A549 (cell line): ENCODE measurements around the gene DPEP2NB. TPM values are rescaled to one million over a fixed set of nuclear protein-coding genes. Genes with fewer than 3 reads are reported as not detected.

Experiments
- ATAC-seq, 2 experiments: fragments of 200-7000 bp in 1 of 2; fragments of >200 bp in 1 of 2; cut with Nextera tagmentation in 1 of 2; cut with Tn5 transposase in 1 of 2; 3 replicates each; pipeline versions ENCODE4 v1.8.0 to v1.9.1; 2018 to 2020; ENCODE audit warnings: mild to moderate bottlenecking in 1 of 2, moderate library complexity in 1 of 2
- CTCF ChIA-PET: fragments of 300-600 bp; sonication (Branson Sonifier 250); formaldehyde crosslinking; extraction: SDS; loops from one replicate; lab custom pipeline; 2021; ENCODE audit warnings: antibody characterized with exemption, inconsistent platforms; lab: Yijun Ruan, JAX
- POLR2A ChIA-PET: fragments of 350-600 bp; formaldehyde crosslinking; extraction: SDS; loops from one replicate; lab custom pipeline; 2021; ENCODE audit warnings: antibody characterized with exemption, inconsistent platforms; lab: Yijun Ruan, JAX
- DNase-seq, 2 experiments: peaks; one replicate each; pipeline versions ENCODE4 v3.0.0 to v3.0.0-alpha.2; 2011 to 2016; ENCODE audit warnings: low read depth in 1 of 2, low spot score in 1 of 2
- FAIRE-seq: peaks from 2 replicates; lab custom pipeline; 2011; peaks lifted over from hg19 to GRCh38; lab: Jason Lieb, UNC
- H3K27ac ChIP-seq, 2 experiments: fragments of >200 bp; sonication (Bioruptor Twin); formaldehyde crosslinking; 3 replicates each; pipeline ENCODE4 v1.5.1; 2016 to 2017
- H3K4me1 ChIP-seq: fragments of >200 bp; sonication (Bioruptor Twin); formaldehyde crosslinking; 3 replicates; pipeline ENCODE4 v1.6.1; 2016
- H3K4me2 ChIP-seq: fragments of >200 bp; sonication (Bioruptor Twin); formaldehyde crosslinking; 3 replicates; pipeline ENCODE4 v1.6.1; 2016
- H3K4me3 ChIP-seq: fragments of >200 bp; sonication (Bioruptor Twin); formaldehyde crosslinking; 3 replicates; pipeline ENCODE4 v1.5.1; 2016
- H3K9me3 ChIP-seq: fragments of >200 bp; sonication (Bioruptor Twin); formaldehyde crosslinking; 3 replicates; pipeline ENCODE4 v1.6.1; 2016
- CHD4 ChIP-seq: fragments of 200-600 bp; sonication (generic); IDR thresholded peaks from 2 replicates; pipeline ENCODE4 v1.6.1; 2016; ENCODE audit warnings: antibody characterized with exemption, mild to moderate bottlenecking, borderline replicate concordance
- EHMT2 ChIP-seq: fragments of 200-600 bp; sonication (generic); IDR thresholded peaks from 2 replicates; pipeline ENCODE4 v1.6.1; 2016; ENCODE audit warnings: antibody characterized with exemption, low read depth, mild to moderate bottlenecking, moderate library complexity
- EP300 ChIP-seq, 2 experiments: fragments of >200 bp; sonication (Bioruptor Twin); formaldehyde crosslinking; IDR thresholded peaks; 2 replicates in 1 of 2; 3 replicates in 1 of 2; pipeline ENCODE4 v1.6.1; 2016 to 2017
- GATA3 ChIP-seq: IDR thresholded peaks from 2 replicates; pipeline ENCODE4 v1.6.1; 2012; ENCODE audit warnings: borderline replicate concordance
- HDAC2 ChIP-seq: fragments of 200-600 bp; sonication (generic); IDR thresholded peaks from 2 replicates; pipeline ENCODE4 v1.6.1; 2016
- JUN ChIP-seq, 2 experiments: fragments of >200 bp; sonication (Bioruptor Twin); formaldehyde crosslinking; IDR thresholded peaks; 2 replicates in 1 of 2; 3 replicates in 1 of 2; pipeline ENCODE4 v1.6.1; 2016 to 2017
- MAZ ChIP-seq: fragments of 150-350 bp; IDR thresholded peaks from 2 replicates; pipeline ENCODE4 v1.6.1; 2014; ENCODE audit warnings: antibody characterized with exemption, low read depth, low read length, borderline replicate concordance
- NPAS2 ChIP-seq: fragments of 250-450 bp; sonication (Bioruptor Pico); IDR thresholded peaks from 2 replicates; pipeline ENCODE4 v1.8.0; 2022; ENCODE audit warnings: mild to moderate bottlenecking, moderate library complexity, borderline replicate concordance
- NR3C1 ChIP-seq: fragments of >200 bp; sonication (Bioruptor Twin); formaldehyde crosslinking; IDR thresholded peaks from 3 replicates; pipeline ENCODE4 v1.6.1; 2017
- RAD21 ChIP-seq, 2 experiments: fragments of >200 bp in 1 of 2; sonication (Bioruptor Twin) in 1 of 2; formaldehyde crosslinking in 1 of 2; IDR thresholded peaks in 1 of 2; conservative IDR thresholded peaks in 1 of 2; 2 replicates in 1 of 2; 3 replicates in 1 of 2; pipeline ENCODE4 v1.6.1; 2012 to 2018; ENCODE audit warnings: inconsistent platforms in 1 of 2
- RARB ChIP-seq: fragments of 250-450 bp; sonication (Bioruptor Pico); IDR thresholded peaks from 2 replicates; pipeline ENCODE4 v1.8.0; 2021; ENCODE audit warnings: mild to moderate bottlenecking, moderate library complexity
- SMC3 ChIP-seq: fragments of >200 bp; sonication (Bioruptor Twin); formaldehyde crosslinking; IDR thresholded peaks from 3 replicates; pipeline ENCODE4 v1.6.1; 2018; ENCODE audit warnings: inconsistent platforms
- TFCP2L1 ChIP-seq: fragments of 250-450 bp; sonication (Bioruptor Pico); IDR thresholded peaks from 2 replicates; pipeline ENCODE4 v1.5.0; 2021; ENCODE audit warnings: mild to moderate bottlenecking
- ZC3H11A ChIP-seq: fragments of 450-650 bp; IDR thresholded peaks from 2 replicates; pipeline ENCODE4 v1.6.1; 2014; ENCODE audit warnings: antibody characterized with exemption, mild to moderate bottlenecking
- ZFP36 ChIP-seq: fragments of 450-650 bp; IDR thresholded peaks from 2 replicates; pipeline ENCODE4 v1.6.1; 2014; ENCODE audit warnings: borderline replicate concordance; ENCODE audit not compliant: partially characterized antibody
- ZNF302 ChIP-seq: fragments of 250-450 bp; sonication (Bioruptor Pico); IDR thresholded peaks from 2 replicates; pipeline ENCODE4 v1.9.0; 2021; ENCODE audit warnings: inconsistent platforms, mild to moderate bottlenecking, moderate library complexity
- WGBS: methylation state at CpG from one replicate; pipeline ENCODE4 v1.1.6; 2017; ENCODE audit errors: missing lambda C conversion rate; 5-methylcytosine and 5-hydroxymethylcytosine counted together
- polyA plus RNA-seq, 4 experiments: library from polyadenylated mRNA; depleted of rRNA in 3 of 4; stranded (reverse); fragments of >200 nt; fragmentation: RNase III in 1 of 4; extraction: RNeasy Plus Mini Kit Qiagen cat#74134 plus additional on column Dnase treatment in 1 of 4; gene quantifications; 2 replicates in 3 of 4; 3 replicates in 1 of 4; pipeline ENCODE4 v1.2.3, GENCODE V29; 2011 to 2017
- TF ChIP-seq, protein P1 (sequence below): fragments of >200 bp; sonication (Bioruptor Twin); formaldehyde crosslinking; IDR thresholded peaks from 3 replicates; pipeline ENCODE4 v1.6.1; 2016
- TF ChIP-seq, protein P2 (sequence below): fragments of 450-650 bp; IDR thresholded peaks from 2 replicates; pipeline ENCODE4 v1.6.1; 2014; ENCODE audit warnings: antibody characterized with exemption
- TF ChIP-seq, protein P3 (sequence below): fragments of 200-600 bp; sonication (generic); IDR thresholded peaks from 2 replicates; pipeline ENCODE4 v1.6.1; 2016; ENCODE audit warnings: antibody characterized with exemption, mild to moderate bottlenecking, moderate library complexity

Gene DPEP2NB
- polyA plus RNA-seq, 2 of the 4 experiments (the other 2 are of a cell fraction), result not detected

DNA sequence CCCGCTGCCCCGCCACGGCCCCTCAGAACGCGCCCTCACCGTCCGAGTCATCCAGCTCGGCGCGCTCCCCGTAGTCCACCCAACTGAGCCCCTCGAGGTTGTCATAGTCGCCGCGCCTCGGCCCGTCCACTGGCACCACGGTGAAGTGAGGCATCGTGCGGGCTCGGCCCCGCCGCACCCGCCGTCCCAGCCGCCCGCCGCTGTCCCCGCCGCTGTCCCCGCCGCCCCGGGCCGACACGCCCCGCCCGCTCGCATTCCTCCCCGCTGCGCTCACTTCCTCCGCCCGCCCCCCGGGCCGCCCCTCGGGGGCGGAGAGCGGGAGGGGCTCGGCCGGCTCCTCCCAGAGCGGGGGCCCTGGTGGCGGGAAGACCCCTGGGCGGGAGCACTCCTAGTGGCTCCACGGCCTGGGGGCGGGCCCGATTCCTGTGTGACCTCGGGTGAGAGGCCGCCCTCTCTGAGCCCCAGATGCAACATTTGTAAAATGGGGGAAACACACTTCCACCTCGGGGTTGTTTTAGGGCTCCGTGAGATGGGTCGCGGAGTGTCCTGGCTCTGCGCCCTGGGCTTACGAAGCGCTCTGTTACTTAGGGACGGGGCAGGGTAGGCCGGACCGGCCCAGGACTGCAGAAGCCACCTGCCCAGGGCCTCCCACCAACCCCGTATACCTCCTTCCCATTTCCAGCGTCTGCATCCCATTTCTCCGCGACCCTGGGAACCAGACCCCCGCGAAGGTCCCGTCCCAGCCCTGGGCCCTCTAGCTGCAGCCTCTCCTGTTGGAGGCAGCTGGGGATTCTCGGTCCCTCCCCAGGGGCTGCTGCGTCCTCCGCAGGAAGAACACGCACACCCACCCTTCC is 47.1 kb downstream of the DPEP2NB start, which contains the start of gene SLC12A4 (continued):
- no peak for TF ChIP-seq RAD21 (conservative IDR thresholded peaks at IDR 0.05 in 1 of 2, IDR thresholded peaks at IDR 0.05 in 1 of 2)
- TF ChIP-seq, protein P1, sequence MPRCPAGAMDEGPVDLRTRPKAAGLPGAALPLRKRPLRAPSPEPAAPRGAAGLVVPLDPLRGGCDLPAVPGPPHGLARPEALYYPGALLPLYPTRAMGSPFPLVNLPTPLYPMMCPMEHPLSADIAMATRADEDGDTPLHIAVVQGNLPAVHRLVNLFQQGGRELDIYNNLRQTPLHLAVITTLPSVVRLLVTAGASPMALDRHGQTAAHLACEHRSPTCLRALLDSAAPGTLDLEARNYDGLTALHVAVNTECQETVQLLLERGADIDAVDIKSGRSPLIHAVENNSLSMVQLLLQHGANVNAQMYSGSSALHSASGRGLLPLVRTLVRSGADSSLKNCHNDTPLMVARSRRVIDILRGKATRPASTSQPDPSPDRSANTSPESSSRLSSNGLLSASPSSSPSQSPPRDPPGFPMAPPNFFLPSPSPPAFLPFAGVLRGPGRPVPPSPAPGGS, result peak; percentile 31; the same call in 1 of the 3 replicates
- TF ChIP-seq, protein P2, sequence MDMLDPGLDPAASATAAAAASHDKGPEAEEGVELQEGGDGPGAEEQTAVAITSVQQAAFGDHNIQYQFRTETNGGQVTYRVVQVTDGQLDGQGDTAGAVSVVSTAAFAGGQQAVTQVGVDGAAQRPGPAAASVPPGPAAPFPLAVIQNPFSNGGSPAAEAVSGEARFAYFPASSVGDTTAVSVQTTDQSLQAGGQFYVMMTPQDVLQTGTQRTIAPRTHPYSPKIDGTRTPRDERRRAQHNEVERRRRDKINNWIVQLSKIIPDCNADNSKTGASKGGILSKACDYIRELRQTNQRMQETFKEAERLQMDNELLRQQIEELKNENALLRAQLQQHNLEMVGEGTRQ, result no peak
- peak; percentile 99 for TF ChIP-seq ZFP36
- peak; percentile 62; the same call in 1 of the 2 replicates for TF ChIP-seq MAZ
- no peak for TF ChIP-seq SMC3
- TF ChIP-seq RARB (CRISPR knock-in tag), result no peak
- no peak for TF ChIP-seq EHMT2
- peak; percentile 40 to 88; a peak in 3 of 5 replicates for TF ChIP-seq JUN (IDR thresholded peaks at IDR 0.05)

DNA sequence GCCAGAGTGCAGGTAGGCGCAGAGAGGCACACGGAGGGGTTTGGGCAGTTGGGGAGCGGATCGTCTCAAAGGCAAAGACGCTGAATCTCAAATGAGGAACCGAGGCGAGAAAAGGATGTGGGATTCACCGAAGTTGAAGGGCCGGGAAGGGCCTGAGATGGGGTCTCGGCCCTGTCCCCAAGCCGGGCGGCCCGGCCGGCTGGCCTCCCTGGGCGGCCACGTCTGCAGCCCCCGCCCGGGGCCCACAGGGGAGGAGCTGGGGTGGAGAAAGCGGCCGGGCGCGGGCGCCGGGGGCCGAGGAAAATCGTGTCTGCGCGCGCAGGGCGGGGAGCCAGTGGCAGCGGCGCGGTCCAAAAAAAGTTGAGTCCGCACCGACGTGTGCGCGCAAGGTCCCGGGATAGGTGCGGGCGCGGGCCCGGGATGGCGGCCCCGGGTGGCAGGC is 47.7 kb downstream of the DPEP2NB start:
- no peaks in the 10 kb centered on the region for H3K9me3 ChIP-seq
- ChIA-PET CTCF (no interaction called here), POLR2A (no interaction called here)
- ATAC-seq (peak; percentile 21 to 48; a peak in 5 of 6 replicates), DNase-seq (peak in 1 of 2 experiments; percentile 36), FAIRE-seq (no peak)
- WGBS, result 0% methylated on average over 14 of the region's 45 CpGs
- H3K4me2 ChIP-seq, result peak overlapping the region; percentile 89
- no peak for TF ChIP-seq NR3C1
- TF ChIP-seq EHMT2, result no peak
- peak; percentile 54; the same call in 1 of the 2 replicates for TF ChIP-seq TFCP2L1 (CRISPR knock-in tag)
- H3K4me1 ChIP-seq, result peaks cover 25% of the 10 kb centered on the region
- H3K4me3 ChIP-seq, result peak overlapping the region; percentile 95
- H3K27ac ChIP-seq, result peak overlapping the region; percentile 94 to 95

DNA sequence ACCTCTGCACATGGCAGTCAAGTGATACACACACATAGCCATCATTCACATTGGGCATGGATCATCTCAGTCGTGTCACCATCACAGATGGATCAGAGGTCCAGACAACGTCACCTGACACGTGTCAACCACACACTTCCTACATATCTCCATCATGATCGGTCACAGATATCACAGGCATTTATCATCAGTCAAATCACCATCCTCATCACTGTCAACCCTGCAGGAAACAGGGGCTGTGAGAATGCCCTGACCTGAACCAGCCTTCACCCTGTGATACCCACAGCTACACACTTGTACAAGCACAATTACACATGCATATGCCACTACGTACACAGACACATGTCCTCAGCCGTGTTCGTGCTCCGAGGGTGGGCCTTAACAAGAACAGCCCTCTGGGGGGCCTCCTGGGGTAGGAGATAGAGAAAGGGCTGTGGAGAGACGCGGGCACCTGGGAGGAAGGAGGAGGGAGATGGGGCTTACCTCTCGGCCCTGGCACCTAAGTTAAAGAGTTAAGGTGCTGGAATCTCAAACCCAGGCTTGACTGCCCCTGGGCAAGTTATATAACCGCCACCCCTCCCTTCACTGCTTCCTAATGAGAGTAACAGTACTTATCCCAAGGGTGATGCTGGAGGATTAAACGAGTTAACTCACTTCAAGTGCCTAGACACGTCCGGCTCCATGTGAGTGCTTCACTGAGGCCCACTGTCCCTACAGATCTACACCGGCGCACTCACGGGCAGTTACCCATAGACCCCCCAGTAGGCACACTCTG is 48.3 kb downstream of the DPEP2NB start:
- POLR2A ChIA-PET, result no interaction called here
- peak in 1 of 2 experiments; percentile 4; a peak in 2 of 6 replicates for ATAC-seq
- WGBS, result 47% methylated on average over 16 of the region's 18 CpGs
- CTCF ChIA-PET, result interaction anchor here (0.7 to 1.6 kb wide), 4 partner anchors 19 to 73 kb away, joined by 3 to 4 read pairs (median 4); partner anchors contain the start of genes CTRL and PSMB10
- no peak for DNase-seq
- H3K27ac ChIP-seq, result peak overlapping the region; percentile 94 to 95
- H3K4me1 ChIP-seq, result peaks cover 25% of the 10 kb centered on the region
- peak overlapping the region; percentile 89 for H3K4me2 ChIP-seq
- TF ChIP-seq CHD4, result no peak
- TF ChIP-seq HDAC2, result no peak
- no peak for TF ChIP-seq EP300 (IDR thresholded peaks at IDR 0.05)
- TF ChIP-seq, protein P3, sequence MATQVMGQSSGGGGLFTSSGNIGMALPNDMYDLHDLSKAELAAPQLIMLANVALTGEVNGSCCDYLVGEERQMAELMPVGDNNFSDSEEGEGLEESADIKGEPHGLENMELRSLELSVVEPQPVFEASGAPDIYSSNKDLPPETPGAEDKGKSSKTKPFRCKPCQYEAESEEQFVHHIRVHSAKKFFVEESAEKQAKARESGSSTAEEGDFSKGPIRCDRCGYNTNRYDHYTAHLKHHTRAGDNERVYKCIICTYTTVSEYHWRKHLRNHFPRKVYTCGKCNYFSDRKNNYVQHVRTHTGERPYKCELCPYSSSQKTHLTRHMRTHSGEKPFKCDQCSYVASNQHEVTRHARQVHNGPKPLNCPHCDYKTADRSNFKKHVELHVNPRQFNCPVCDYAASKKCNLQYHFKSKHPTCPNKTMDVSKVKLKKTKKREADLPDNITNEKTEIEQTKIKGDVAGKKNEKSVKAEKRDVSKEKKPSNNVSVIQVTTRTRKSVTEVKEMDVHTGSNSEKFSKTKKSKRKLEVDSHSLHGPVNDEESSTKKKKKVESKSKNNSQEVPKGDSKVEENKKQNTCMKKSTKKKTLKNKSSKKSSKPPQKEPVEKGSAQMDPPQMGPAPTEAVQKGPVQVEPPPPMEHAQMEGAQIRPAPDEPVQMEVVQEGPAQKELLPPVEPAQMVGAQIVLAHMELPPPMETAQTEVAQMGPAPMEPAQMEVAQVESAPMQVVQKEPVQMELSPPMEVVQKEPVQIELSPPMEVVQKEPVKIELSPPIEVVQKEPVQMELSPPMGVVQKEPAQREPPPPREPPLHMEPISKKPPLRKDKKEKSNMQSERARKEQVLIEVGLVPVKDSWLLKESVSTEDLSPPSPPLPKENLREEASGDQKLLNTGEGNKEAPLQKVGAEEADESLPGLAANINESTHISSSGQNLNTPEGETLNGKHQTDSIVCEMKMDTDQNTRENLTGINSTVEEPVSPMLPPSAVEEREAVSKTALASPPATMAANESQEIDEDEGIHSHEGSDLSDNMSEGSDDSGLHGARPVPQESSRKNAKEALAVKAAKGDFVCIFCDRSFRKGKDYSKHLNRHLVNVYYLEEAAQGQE, result no peak
- TF ChIP-seq ZNF302 (CRISPR knock-in tag), result no peak
- no peak for TF ChIP-seq ZC3H11A
- TF ChIP-seq NPAS2 (CRISPR knock-in tag), result no peak
- TF ChIP-seq GATA3, result no peak
- TF ChIP-seq, all 56 proteins: peak for 0
- peak overlapping the region; percentile 95 for H3K4me3 ChIP-seq
- no peak for FAIRE-seq
- H3K9me3 ChIP-seq, result no peaks in the 10 kb centered on the region
